H9 (cell line): ENCODE results near the gene KRTAP10-4. TPM values are rescaled to one million over a fixed set of nuclear protein-coding genes. Genes with fewer than 3 reads are reported as not detected.
A peak's percentile ranks its signal among the peaks of the same experiment; 100 is the strongest.

Source experiments
- DNase-seq: peaks from one replicate; pipeline ENCODE4 v3.0.0-alpha.2; 2017
- H2AFZ ChIP-seq: one replicate; pipeline ENCODE4 v1.6.1; 2013; ENCODE audit warnings: mild to moderate bottlenecking, low read length, control low read depth, moderate library complexity
- H2AK5ac ChIP-seq: 2 replicates; pipeline ENCODE4 v1.6.1; 2013; ENCODE audit warnings: low read length, control low read depth, mixed read lengths; ENCODE audit not compliant: insufficient read length
- H2BK120ac ChIP-seq: one replicate; pipeline ENCODE4 v1.6.1; 2013; ENCODE audit warnings: low read depth, mild to moderate bottlenecking, low read length, control low read depth, inconsistent platforms; ENCODE audit not compliant: poor library complexity, severe bottlenecking
- H2BK12ac ChIP-seq: 2 replicates; pipeline ENCODE4 v1.6.1; 2013; ENCODE audit warnings: low read length, control low read depth, mixed read lengths, low read depth; ENCODE audit not compliant: insufficient read length
- H2BK15ac ChIP-seq: 2 replicates; pipeline ENCODE4 v1.6.1; 2013; ENCODE audit warnings: low read depth, low read length, control low read depth
- H2BK20ac ChIP-seq: one replicate; pipeline ENCODE4 v1.6.1; 2013; ENCODE audit warnings: low read depth, mild to moderate bottlenecking, low read length, control low read depth, inconsistent platforms; ENCODE audit not compliant: poor library complexity, severe bottlenecking
- H2BK5ac ChIP-seq: 2 replicates; pipeline ENCODE4 v1.6.1; 2013; ENCODE audit warnings: low read length, control low read depth, mixed read lengths; ENCODE audit not compliant: insufficient read length
- H3K14ac ChIP-seq: 2 replicates; pipeline ENCODE4 v1.6.1; 2013; ENCODE audit warnings: low read length, control low read depth; ENCODE audit not compliant: insufficient read depth
- H3K18ac ChIP-seq: 2 replicates; pipeline ENCODE4 v1.6.1; 2013; ENCODE audit warnings: low read depth, mild to moderate bottlenecking, mixed read lengths, low read length, control low read depth; ENCODE audit not compliant: insufficient read length
- H3K23ac ChIP-seq: 2 replicates; pipeline ENCODE4 v1.6.1; 2013; ENCODE audit warnings: low read length, control low read depth, mixed read lengths, low read depth; ENCODE audit not compliant: insufficient read length
- H3K23me2 ChIP-seq: 2 replicates; pipeline ENCODE4 v1.6.1; 2013; ENCODE audit warnings: low read depth, mild to moderate bottlenecking, mixed read lengths, low read length, control low read depth; ENCODE audit not compliant: insufficient read length, poor library complexity, severe bottlenecking
- H3K27ac ChIP-seq: 2 replicates; pipeline ENCODE4 v1.5.1; 2013; ENCODE audit warnings: low read length, control low read depth, mixed read lengths, low read depth; ENCODE audit not compliant: insufficient read length
- H3K27me3 ChIP-seq: 2 replicates; pipeline ENCODE4 v1.6.1; 2013; ENCODE audit warnings: low read length, control low read depth, inconsistent platforms; ENCODE audit not compliant: insufficient read depth
- H3K4ac ChIP-seq: 2 replicates; pipeline ENCODE4 v1.6.1; 2013; ENCODE audit warnings: low read depth, mild to moderate bottlenecking, control low read depth, inconsistent platforms, low read length, moderate library complexity
- H3K4me1 ChIP-seq: 2 replicates; pipeline ENCODE4 v1.6.1; 2013; ENCODE audit warnings: low read length, control low read depth, inconsistent platforms; ENCODE audit not compliant: insufficient read depth
- H3K4me2 ChIP-seq: 2 replicates; pipeline ENCODE4 v1.6.1; 2013; ENCODE audit warnings: low read length, control low read depth, mixed read lengths; ENCODE audit not compliant: insufficient read length, insufficient read depth
- H3K56ac ChIP-seq: 2 replicates; pipeline ENCODE4 v1.6.1; 2013; ENCODE audit warnings: low read depth, mild to moderate bottlenecking, mixed read lengths, low read length, control low read depth; ENCODE audit not compliant: insufficient read length
- H3K79me1 ChIP-seq: 2 replicates; pipeline ENCODE4 v1.6.1; 2013; ENCODE audit warnings: low read depth, mild to moderate bottlenecking, moderate library complexity, low read length, control low read depth, inconsistent platforms; ENCODE audit not compliant: insufficient read depth, poor library complexity, severe bottlenecking
- H3K79me2 ChIP-seq: 2 replicates; pipeline ENCODE4 v1.6.1; 2013; ENCODE audit warnings: low read length, control low read depth, inconsistent platforms; ENCODE audit not compliant: insufficient read depth
- H3K9ac ChIP-seq: 2 replicates; pipeline ENCODE4 v1.6.1; 2013; ENCODE audit warnings: low read length, control low read depth, mixed read lengths; ENCODE audit not compliant: insufficient read length; ENCODE audit errors: extremely low read depth
- H3K9me3 ChIP-seq: one replicate; pipeline ENCODE4 v1.6.1; 2013; ENCODE audit warnings: low read depth, low read length, inconsistent platforms; ENCODE audit not compliant: control insufficient read depth
- H3T11ph ChIP-seq: one replicate; pipeline ENCODE4 v1.6.1; 2013; ENCODE audit warnings: mild to moderate bottlenecking, low read length, control low read depth, inconsistent platforms
- H4K20me1 ChIP-seq: one replicate; pipeline ENCODE4 v1.6.1; 2013; ENCODE audit not compliant: control insufficient read depth, insufficient read length, insufficient read depth
- H4K5ac ChIP-seq: 2 replicates; pipeline ENCODE4 v1.6.1; 2013; ENCODE audit warnings: low read depth, mild to moderate bottlenecking, mixed read lengths, low read length, control low read depth; ENCODE audit not compliant: insufficient read length
- H4K8ac ChIP-seq: replicated peaks from 2 replicates; pipeline ENCODE4 v1.6.1; 2013; ENCODE audit warnings: low read length, control low read depth, mixed read lengths, low read depth; ENCODE audit not compliant: insufficient read length
- H4K91ac ChIP-seq: 2 replicates; pipeline ENCODE4 v1.6.1; 2013; ENCODE audit warnings: low read depth, mild to moderate bottlenecking, moderate library complexity, mixed read lengths, low read length, control low read depth; ENCODE audit not compliant: insufficient read length
- H3K27ac Mint-ChIP-seq, 3 experiments: 2 replicates in 2 of 3; 3 replicates in 1 of 3; pipeline ENCODE4 v1.8.0; 2020 to 2021; ENCODE audit warnings: mixed read lengths in 3 of 3, mild to moderate bottlenecking in 1 of 3, moderate library complexity in 1 of 3
- H3K27me3 Mint-ChIP-seq: 2 replicates; pipeline ENCODE4 v1.8.0; 2021; ENCODE audit warnings: low read depth, mild to moderate bottlenecking, moderate library complexity, mixed read lengths
- H3K36me3 Mint-ChIP-seq, 3 experiments: 2 replicates in 2 of 3; 3 replicates in 1 of 3; pipeline ENCODE4 v1.8.0; 2020 to 2021; ENCODE audit warnings: low read depth in 3 of 3, mixed read lengths in 3 of 3; ENCODE audit not compliant: insufficient read depth in 1 of 3
- H3K4me1 Mint-ChIP-seq, 2 experiments: 2 replicates each; pipeline ENCODE4 v1.8.0; 2020; ENCODE audit warnings: mixed read lengths in 2 of 2
- H3K4me3 Mint-ChIP-seq, 2 experiments: 2 replicates in 1 of 2; 3 replicates in 1 of 2; pipeline ENCODE4 v1.8.0; 2020 to 2021; ENCODE audit warnings: mild to moderate bottlenecking in 2 of 2, mixed read lengths in 2 of 2, moderate library complexity in 1 of 2
- H3K9me3 Mint-ChIP-seq, 2 experiments: 2 replicates in 1 of 2; 3 replicates in 1 of 2; pipeline ENCODE4 v1.8.0; 2020; ENCODE audit warnings: mild to moderate bottlenecking in 2 of 2, mixed read lengths in 2 of 2, moderate library complexity in 1 of 2
- WGBS: extraction: QIAGEN DNeasy Blood & Tissue Kit; methylation state at CpG from one replicate; pipeline ENCODE4 v1.1.7; 2013; ENCODE audit warnings: missing lambda C conversion rate, low lambda C conversion rate, mixed read lengths; ENCODE audit not compliant: insufficient read length; ENCODE audit errors: extremely low coverage; 5-methylcytosine and 5-hydroxymethylcytosine counted together
- total RNA-seq: library from RNA; stranded (reverse); gene quantifications from 2 replicates; pipeline ENCODE4 v1.2.1, GENCODE V29; 2021
- TF ChIP-seq, protein P1 (sequence below): fragments of 200-600 bp; sonication (generic); conservative IDR thresholded peaks from 3 replicates; pipeline ENCODE4 v1.8.0; 2021; ENCODE audit warnings: antibody characterized with exemption, mild to moderate bottlenecking

Gene KRTAP10-4
- total RNA-seq, 1 experiment from 2014 or later = not detected

DNA sequence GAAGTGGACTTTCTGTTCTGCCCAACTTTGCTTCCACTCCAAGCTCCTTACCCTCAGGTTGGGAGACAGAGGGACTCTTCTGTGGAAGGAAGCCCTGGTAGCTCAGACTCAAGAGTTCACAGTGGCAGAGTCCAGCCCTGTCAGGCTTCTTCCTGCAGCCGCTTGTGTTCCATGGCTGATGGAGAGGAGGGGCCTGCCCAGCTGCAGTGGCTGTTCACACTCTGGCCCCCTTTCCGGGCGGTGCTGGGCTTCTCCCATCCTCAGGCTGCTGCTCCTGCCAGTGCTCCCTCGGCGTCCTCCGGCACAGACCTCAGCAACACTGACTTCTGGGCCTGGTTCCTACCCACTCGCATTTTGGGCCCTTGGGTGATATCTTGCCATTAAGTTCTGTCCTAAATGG lies 37.6 kb upstream of the KRTAP10-4 start:
- Histone ChIP-seq H3K23ac (no peak overlapping the region), H4K91ac (no peak overlapping the region), H3K79me1 (no peaks in the 10 kb centered on the region), H3K18ac (no peak overlapping the region), H2BK5ac (no peak overlapping the region), H4K5ac (no peak overlapping the region), H3K56ac (no peak overlapping the region), H2BK120ac (no peak overlapping the region), H3K4me1 (no peaks in the 10 kb centered on the region; the same call in 1 of the 2 replicates), H4K20me1 (no peaks in the 10 kb centered on the region), H3K27ac (no peak overlapping the region), H3K27me3 (no peaks in the 10 kb centered on the region), H3K4ac (no peak overlapping the region), H3K23me2 (no peaks in the 10 kb centered on the region), H3K9ac (no peak overlapping the region), H3K9me3 (no peaks in the 10 kb centered on the region), H4K8ac (no peak overlapping the region), H2BK12ac (no peak overlapping the region), H2AFZ (no peak overlapping the region), H2AK5ac (no peak overlapping the region), H2BK20ac (no peak overlapping the region), H2BK15ac (no peak overlapping the region), H3K4me2 (no peak overlapping the region), H3T11ph (no peak overlapping the region), H3K14ac (0 out of 2 replicates have a peak overlapping the region, but pooled peaks have one; percentile 15), H3K79me2 (no peaks in the 10 kb centered on the region)
- Mint-ChIP-seq H3K9me3 (peaks cover 0 to 5% of the 10 kb centered on the region in 2 experiments; a peak in 2 of 5 replicates), H3K4me3 (no peak overlapping the region), H3K27ac (no peak overlapping the region), H3K36me3 (peaks cover 0 to 5% (median 0%) of the 10 kb centered on the region in 3 experiments; a peak in 1 of 7 replicates), H3K4me1 (peaks cover 2 to 8% of the 10 kb centered on the region in 2 experiments; a peak in 3 of 4 replicates), H3K27me3 (no peaks in the 10 kb centered on the region; the same call in none of the 2 replicates)
- no CpG with 5 or more reads among the region's 7 CpGs for WGBS
- DNase-seq = peak; percentile 35
- TF ChIP-seq, protein P1, sequence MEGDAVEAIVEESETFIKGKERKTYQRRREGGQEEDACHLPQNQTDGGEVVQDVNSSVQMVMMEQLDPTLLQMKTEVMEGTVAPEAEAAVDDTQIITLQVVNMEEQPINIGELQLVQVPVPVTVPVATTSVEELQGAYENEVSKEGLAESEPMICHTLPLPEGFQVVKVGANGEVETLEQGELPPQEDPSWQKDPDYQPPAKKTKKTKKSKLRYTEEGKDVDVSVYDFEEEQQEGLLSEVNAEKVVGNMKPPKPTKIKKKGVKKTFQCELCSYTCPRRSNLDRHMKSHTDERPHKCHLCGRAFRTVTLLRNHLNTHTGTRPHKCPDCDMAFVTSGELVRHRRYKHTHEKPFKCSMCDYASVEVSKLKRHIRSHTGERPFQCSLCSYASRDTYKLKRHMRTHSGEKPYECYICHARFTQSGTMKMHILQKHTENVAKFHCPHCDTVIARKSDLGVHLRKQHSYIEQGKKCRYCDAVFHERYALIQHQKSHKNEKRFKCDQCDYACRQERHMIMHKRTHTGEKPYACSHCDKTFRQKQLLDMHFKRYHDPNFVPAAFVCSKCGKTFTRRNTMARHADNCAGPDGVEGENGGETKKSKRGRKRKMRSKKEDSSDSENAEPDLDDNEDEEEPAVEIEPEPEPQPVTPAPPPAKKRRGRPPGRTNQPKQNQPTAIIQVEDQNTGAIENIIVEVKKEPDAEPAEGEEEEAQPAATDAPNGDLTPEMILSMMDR = no peak
